Heart left ventricle (tissue), 16 donors: ENCODE data around the gene TMEM131L. TPM values are rescaled to one million over a fixed set of nuclear protein-coding genes. Genes with fewer than 3 reads are reported as not detected.

Experiments used
- ATAC-seq, 4 donors: fragments of 200-7000 bp; cut with Tn5 transposase; one replicate each; pipeline ENCODE4 v1.9.1; 2020 to 2022; ENCODE audit warnings: moderate library complexity in 4 of 4, mild to moderate bottlenecking in 3 of 4, moderate number of reproducible peaks in 1 of 4
- DNase-seq, 5 donors: peaks; one replicate each; pipeline ENCODE4 v3.0.0-alpha.2; 2020
- H3K27ac ChIP-seq, 12 donors: fragments of 200-600 bp; sonication (generic) in 4 of 12; one replicate each; pipeline versions ENCODE4 v1.5.0 to v1.8.0; 2016 to 2022; ENCODE audit warnings: mild to moderate bottlenecking in 2 of 12
- H3K27me3 ChIP-seq, 9 donors: fragments of 200-600 bp; sonication (generic) in 2 of 9; one replicate each; pipeline versions ENCODE4 v1.5.1 to v1.8.0; 2016 to 2022; ENCODE audit warnings: mild to moderate bottlenecking in 3 of 9
- H3K36me3 ChIP-seq, 9 donors: fragments of 200-600 bp; sonication (generic) in 2 of 9; one replicate each; pipeline versions ENCODE4 v1.5.0 to v1.8.0; 2018 to 2022; ENCODE audit warnings: mild to moderate bottlenecking in 2 of 9
- H3K4me1 ChIP-seq, 12 donors: fragments of 200-600 bp; sonication (generic) in 4 of 12; one replicate each; pipeline versions ENCODE4 v1.5.0 to v1.8.0; 2016 to 2022; ENCODE audit warnings: mild to moderate bottlenecking in 3 of 12
- H3K4me3 ChIP-seq, 12 donors: fragments of 200-600 bp; sonication (generic) in 4 of 12; one replicate each; pipeline versions ENCODE4 v1.5.0 to v1.8.0; 2017 to 2022; ENCODE audit warnings: mild to moderate bottlenecking in 9 of 12, moderate library complexity in 4 of 12
- H3K9me3 ChIP-seq, 12 donors: fragments of 200-600 bp; sonication (generic) in 4 of 12; one replicate each; pipeline versions ENCODE4 v1.5.0 to v1.8.0; 2016 to 2022; ENCODE audit warnings: mild to moderate bottlenecking in 1 of 12
- CTCF ChIP-seq, 12 donors: fragments of 200-600 bp; sonication (generic) in 4 of 12; IDR thresholded peaks; one replicate each; pipeline versions ENCODE4 v1.5.0 to v1.8.0; 2018 to 2022; ENCODE audit warnings: antibody characterized with exemption in 12 of 12, mild to moderate bottlenecking in 5 of 12
- POLR2A ChIP-seq, 2 donors: fragments of 450-650 bp; IDR thresholded peaks; one replicate each; pipeline ENCODE4 v1.6.1; 2017; ENCODE audit warnings: antibody characterized with exemption in 2 of 2, mild to moderate bottlenecking in 2 of 2, moderate library complexity in 2 of 2
- WGBS, 4 donors: extraction: QIAGEN DNeasy Blood & Tissue Kit in 2 of 4; methylation state at CpG; one replicate each; pipeline versions ENCODE4 v1.1.5 to v1.1.7; 2013 to 2018; 5-methylcytosine and 5-hydroxymethylcytosine counted together
- intact Hi-C, 10 donors: fragments of 100-400 bp; cut with DNase I; formaldehyde crosslinking; loops; one replicate each; pipeline versions ENCODE4 v1.11.1 to v1.14.2; 2022
- polyA plus RNA-seq, 2 donors: library from polyadenylated mRNA; stranded (reverse); fragments of 200-250 nt; gene quantifications; one replicate each; pipeline ENCODE4 v1.2.3, GENCODE V29; 2013
- total RNA-seq, 9 donors: library from RNA; depleted of rRNA in 2 of 9; stranded (reverse); fragments of >200 nt in 2 of 9; fragmentation: NEBNext Ultra II Directional in 3 of 9; extraction: Animal tissue kit (Norgen Biotek cat#: 25700) in 3 of 9; gene quantifications; one replicate each; pipeline versions ENCODE4 v1.1.0 to v1.2.4, GENCODE V29; 2016 to 2023
- donor health status: ischemic (EF 13 %, LVEDD 7.1; RV severe dilation, severe dysfunction).
- donor health status: healthy with polysubstance abuse.
- donor health status: DM: no; HTN: yes; CAD: no.
- donor health status: DM: no; HTN: no; CAD: no.
- donor health status: ischemic (EF 25% LVEDD 6.9; RV normal size, moderate dysfunction).
- donor health status: ischemic (EF 25% LVEDD 5.7; RV mildly dilated, moderate dysfunction).
- donor health status: healthy.
- donor health status: DM: yes; HTN: yes; CAD: no.
- donor health status: ischemic (EF 35%, LVEDD 5.7; RV mildly dilated, moderate dysfunction).
- donor health status: nonischemic (EF 11% LVEDD 7.7; RV severe dilation, severe dysfunction).
- donor health status: DM: yes; HTN: yes; CAD: no.
- donor health status: PGD.
- donor health status: ischemic (EF 29% LVEDD 5.4; RV normal size, mild dysfunction).
- donor health status: nonischemic (EF 23%, LVEDD 6.1; RV moderate dilation, normal function).

Gene TMEM131L
- total and polyA plus RNA-seq, 11 donors = 3.8 to 22.2 (median 19.6) TPM

DNA sequence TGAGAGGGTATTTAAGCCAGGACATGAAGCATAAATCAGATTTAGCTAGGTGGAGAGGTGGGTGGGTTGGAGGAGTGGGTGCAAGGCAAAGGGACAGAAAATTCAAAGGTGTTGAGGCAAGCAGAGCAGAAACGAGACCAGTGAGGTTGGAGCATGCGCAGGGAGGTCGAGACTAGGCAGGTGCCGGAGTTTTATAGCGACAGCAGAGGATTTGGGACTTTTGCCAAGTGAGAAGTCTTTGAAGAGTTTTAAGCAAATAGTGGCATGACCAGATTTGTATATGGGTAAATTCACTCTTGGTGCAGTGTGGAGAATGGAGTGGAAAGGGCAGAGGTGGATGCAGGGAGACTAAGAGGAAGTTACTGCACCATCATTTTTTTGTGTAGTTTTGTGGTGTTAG is 110.9 kb downstream of the TMEM131L start:
- intact Hi-C loops = loop anchor here (1.0 to 10.0 kb wide), 8 partner anchors 112 to 435 kb away; partner anchors contain the start of genes MND1 (in 2 of the 10) and TMEM131L (in 1 of the 10)
- Histone ChIP-seq H3K27me3 (no peaks in the 10 kb centered on the region), H3K9me3 (no peaks in the 10 kb centered on the region), H3K27ac (no peak overlapping the region), H3K4me1 (peaks cover 4 to 30% (median 14%) of the 10 kb centered on the region in 12 donors), H3K36me3 (peaks cover 0 to 18% (median 13%) of the 10 kb centered on the region in 9 donors), H3K4me3 (no peak overlapping the region)
- 65 to 76% (median 72%) methylated on average over 5 of the region's 5 CpGs for WGBS, 4 donors
- no peak for DNase-seq
- no peak for ATAC-seq
- TF ChIP-seq CTCF (IDR thresholded peaks at IDR 0.05) = no peak
- no peak for TF ChIP-seq POLR2A (IDR thresholded peaks at IDR 0.05)

GRCh38 chr4:153579410-153579809 is 113.2 kb downstream of the TMEM131L start:
- 93 to 96% (median 94%) methylated on average over 4 of the region's 4 CpGs for WGBS, 4 donors
- H3K4me1 ChIP-seq = peaks cover 0 to 11% (median 3%) of the 10 kb centered on the region in 12 donors
- H3K4me3 ChIP-seq = no peak overlapping the region
- intact Hi-C loops = loop anchor here (5.0 to 10.0 kb wide), 6 partner anchors 115 to 437 kb away; partner anchors contain the start of gene TMEM131L (in 1 of the 10)
- no peak for DNase-seq
- no peak for ATAC-seq
- TF ChIP-seq POLR2A (IDR thresholded peaks at IDR 0.05) (no peak), CTCF (IDR thresholded peaks at IDR 0.05) (no peak)
- H3K27ac ChIP-seq = no peak overlapping the region
- peaks cover 0 to 41% (median 35%) of the 10 kb centered on the region in 9 donors for H3K36me3 ChIP-seq
- H3K27me3 ChIP-seq = no peaks in the 10 kb centered on the region
- H3K9me3 ChIP-seq = no peaks in the 10 kb centered on the region

- H3K27ac ChIP-seq = no peak overlapping the region
- ATAC-seq = no peak
- H3K9me3 ChIP-seq = no peaks in the 10 kb centered on the region
- H3K36me3 ChIP-seq = peaks cover 0 to 46% (median 40%) of the 10 kb centered on the region in 9 donors
- intact Hi-C loops = loop anchor here (5.0 to 10.0 kb wide), 6 partner anchors 115 to 438 kb away; partner anchors contain the start of gene TMEM131L (in 1 of the 10)
- H3K4me1 ChIP-seq = peaks cover 0 to 9% (median 0%) of the 10 kb centered on the region in 12 donors
- no peaks in the 10 kb centered on the region for H3K27me3 ChIP-seq
- no peak for DNase-seq
- WGBS, 4 donors = 11 to 22% (median 16%) methylated on average over 1 of the region's 1 CpG
- no peak for TF ChIP-seq CTCF (IDR thresholded peaks at IDR 0.05)
- no peak for TF ChIP-seq POLR2A (IDR thresholded peaks at IDR 0.05)
- no peak overlapping the region for H3K4me3 ChIP-seq
Observed at GRCh38 chr4:153579872-153580271, 113.7 kb downstream of the TMEM131L start.

- intact Hi-C loops = no loop called here
- Histone ChIP-seq H3K27me3 (no peaks in the 10 kb centered on the region), H3K36me3 (peaks cover 0 to 79% (median 62%) of the 10 kb centered on the region in 9 donors), H3K27ac (no peak overlapping the region), H3K9me3 (no peaks in the 10 kb centered on the region), H3K4me3 (no peak overlapping the region), H3K4me1 (no peaks in the 10 kb centered on the region)
- ATAC-seq (no peak), DNase-seq (no peak)
- 58 to 65% (median 61%) methylated on average over 2 of the region's 2 CpGs for WGBS, 4 donors
- TF ChIP-seq CTCF (IDR thresholded peaks at IDR 0.05) = no peak
Observed at GRCh38 chr4:153582954-153583702, 117.0 kb downstream of the TMEM131L start.
